ENCODE measurements around the gene MMP14. TPM values are rescaled to one million over a fixed set of nuclear protein-coding genes. Genes with fewer than 3 reads are reported as not detected.

The MMP14 gene
- total RNA-seq, 1 experiment from 2014 or later: 94.4 TPM

GRCh38 chr14:22887990-22888378 lies 51.6 kb downstream of the MMP14 start (continued):
- TF ChIP-seq FOXP1 (CRISPR knock-in tag; IDR thresholded peaks at IDR 0.05; ENCODE audit: borderline replicate concordance): no peak
- TF ChIP-seq, protein P1, sequence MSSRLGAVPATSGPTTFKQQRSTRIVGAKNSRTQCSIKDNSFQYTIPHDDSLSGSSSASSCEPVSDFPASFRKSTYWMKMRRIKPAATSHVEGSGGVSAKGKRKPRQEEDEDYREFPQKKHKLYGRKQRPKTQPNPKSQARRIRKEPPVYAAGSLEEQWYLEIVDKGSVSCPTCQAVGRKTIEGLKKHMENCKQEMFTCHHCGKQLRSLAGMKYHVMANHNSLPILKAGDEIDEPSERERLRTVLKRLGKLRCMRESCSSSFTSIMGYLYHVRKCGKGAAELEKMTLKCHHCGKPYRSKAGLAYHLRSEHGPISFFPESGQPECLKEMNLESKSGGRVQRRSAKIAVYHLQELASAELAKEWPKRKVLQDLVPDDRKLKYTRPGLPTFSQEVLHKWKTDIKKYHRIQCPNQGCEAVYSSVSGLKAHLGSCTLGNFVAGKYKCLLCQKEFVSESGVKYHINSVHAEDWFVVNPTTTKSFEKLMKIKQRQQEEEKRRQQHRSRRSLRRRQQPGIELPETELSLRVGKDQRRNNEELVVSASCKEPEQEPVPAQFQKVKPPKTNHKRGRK (CRISPR knock-in tag; IDR thresholded peaks at IDR 0.05; ENCODE audit: borderline replicate concordance): no peak
- TF ChIP-seq, protein P2, sequence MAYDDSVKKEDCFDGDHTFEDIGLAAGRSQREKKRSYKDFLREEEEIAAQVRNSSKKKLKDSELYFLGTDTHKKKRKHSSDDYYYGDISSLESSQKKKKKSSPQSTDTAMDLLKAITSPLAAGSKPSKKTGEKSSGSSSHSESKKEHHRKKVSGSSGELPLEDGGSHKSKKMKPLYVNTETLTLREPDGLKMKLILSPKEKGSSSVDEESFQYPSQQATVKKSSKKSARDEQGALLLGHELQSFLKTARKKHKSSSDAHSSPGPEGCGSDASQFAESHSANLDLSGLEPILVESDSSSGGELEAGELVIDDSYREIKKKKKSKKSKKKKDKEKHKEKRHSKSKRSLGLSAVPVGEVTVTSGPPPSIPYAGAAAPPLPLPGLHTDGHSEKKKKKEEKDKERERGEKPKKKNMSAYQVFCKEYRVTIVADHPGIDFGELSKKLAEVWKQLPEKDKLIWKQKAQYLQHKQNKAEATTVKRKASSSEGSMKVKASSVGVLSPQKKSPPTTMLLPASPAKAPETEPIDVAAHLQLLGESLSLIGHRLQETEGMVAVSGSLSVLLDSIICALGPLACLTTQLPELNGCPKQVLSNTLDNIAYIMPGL (CRISPR knock-in tag; IDR thresholded peaks at IDR 0.05): no peak
- TF ChIP-seq JUN (CRISPR knock-in tag; IDR thresholded peaks at IDR 0.05): no peak
- no peak for TF ChIP-seq MAX (CRISPR knock-in tag; IDR thresholded peaks at IDR 0.05)
- TF ChIP-seq, protein P3, sequence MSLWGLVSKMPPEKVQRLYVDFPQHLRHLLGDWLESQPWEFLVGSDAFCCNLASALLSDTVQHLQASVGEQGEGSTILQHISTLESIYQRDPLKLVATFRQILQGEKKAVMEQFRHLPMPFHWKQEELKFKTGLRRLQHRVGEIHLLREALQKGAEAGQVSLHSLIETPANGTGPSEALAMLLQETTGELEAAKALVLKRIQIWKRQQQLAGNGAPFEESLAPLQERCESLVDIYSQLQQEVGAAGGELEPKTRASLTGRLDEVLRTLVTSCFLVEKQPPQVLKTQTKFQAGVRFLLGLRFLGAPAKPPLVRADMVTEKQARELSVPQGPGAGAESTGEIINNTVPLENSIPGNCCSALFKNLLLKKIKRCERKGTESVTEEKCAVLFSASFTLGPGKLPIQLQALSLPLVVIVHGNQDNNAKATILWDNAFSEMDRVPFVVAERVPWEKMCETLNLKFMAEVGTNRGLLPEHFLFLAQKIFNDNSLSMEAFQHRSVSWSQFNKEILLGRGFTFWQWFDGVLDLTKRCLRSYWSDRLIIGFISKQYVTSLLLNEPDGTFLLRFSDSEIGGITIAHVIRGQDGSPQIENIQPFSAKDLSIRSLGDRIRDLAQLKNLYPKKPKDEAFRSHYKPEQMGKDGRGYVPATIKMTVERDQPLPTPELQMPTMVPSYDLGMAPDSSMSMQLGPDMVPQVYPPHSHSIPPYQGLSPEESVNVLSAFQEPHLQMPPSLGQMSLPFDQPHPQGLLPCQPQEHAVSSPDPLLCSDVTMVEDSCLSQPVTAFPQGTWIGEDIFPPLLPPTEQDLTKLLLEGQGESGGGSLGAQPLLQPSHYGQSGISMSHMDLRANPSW (CRISPR knock-in tag; conservative IDR thresholded peaks at IDR 0.05; ENCODE audit: low read depth): no peak
- TF ChIP-seq, protein P4, sequence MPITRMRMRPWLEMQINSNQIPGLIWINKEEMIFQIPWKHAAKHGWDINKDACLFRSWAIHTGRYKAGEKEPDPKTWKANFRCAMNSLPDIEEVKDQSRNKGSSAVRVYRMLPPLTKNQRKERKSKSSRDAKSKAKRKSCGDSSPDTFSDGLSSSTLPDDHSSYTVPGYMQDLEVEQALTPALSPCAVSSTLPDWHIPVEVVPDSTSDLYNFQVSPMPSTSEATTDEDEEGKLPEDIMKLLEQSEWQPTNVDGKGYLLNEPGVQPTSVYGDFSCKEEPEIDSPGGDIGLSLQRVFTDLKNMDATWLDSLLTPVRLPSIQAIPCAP (CRISPR knock-in tag; IDR thresholded peaks at IDR 0.05): no peak

GRCh38 chr14:22888662-22889061 lies 52.3 kb downstream of the MMP14 start:
- POLR2A ChIA-PET: no interaction called here
- no peak for ATAC-seq

More at GRCh38 chr14:22888662-22889061, 52.3 kb downstream of the MMP14 start:
- Mint-ChIP-seq H3K4me3 (no peak overlapping the region), H3K27ac (no peak overlapping the region), H3K27me3 (ENCODE audit: low read depth) (peaks cover 31% of the 10 kb centered on the region), H3K36me3 (no peaks in the 10 kb centered on the region), H3K4me1 (peaks cover 28% of the 10 kb centered on the region), H3K9me3 (no peaks in the 10 kb centered on the region)
- no peak for TF ChIP-seq ESRRA (CRISPR knock-in tag; IDR thresholded peaks at IDR 0.05; ENCODE audit: borderline replicate concordance)
- TF ChIP-seq USF2 (CRISPR knock-in tag; IDR thresholded peaks at IDR 0.05): no peak
- TF ChIP-seq SMAD3 (CRISPR knock-in tag; IDR thresholded peaks at IDR 0.05; ENCODE audit: borderline replicate concordance): no peak
- TF ChIP-seq NR3C1 (CRISPR knock-in tag; conservative IDR thresholded peaks at IDR 0.05; ENCODE audit: low read depth): no peak
- no peak for TF ChIP-seq NFYB (CRISPR knock-in tag; conservative IDR thresholded peaks at IDR 0.05; ENCODE audit: low read depth)
- TF ChIP-seq CREM (CRISPR knock-in tag; IDR thresholded peaks at IDR 0.05): no peak
- no peak for TF ChIP-seq TEAD4 (CRISPR knock-in tag; IDR thresholded peaks at IDR 0.05)
- no peak for TF ChIP-seq ARID4B (CRISPR knock-in tag; IDR thresholded peaks at IDR 0.05; ENCODE audit: borderline replicate concordance)
- no peak for TF ChIP-seq MXD4 (CRISPR knock-in tag; IDR thresholded peaks at IDR 0.05; ENCODE audit: borderline replicate concordance)
- no peak for DNase-seq (ENCODE audit: low spot score)
- CTCF ChIA-PET: interaction anchor here (0.6 to 3.6 kb wide), 8 partner anchors 11 to 474 kb away, joined by 3 to 24 read pairs (median 4); partner anchors contain the start of gene LRP10

All from WTC11 (cell line).